Erythroblast (primary cell): ENCODE results near the gene COMMD9.

Source experiments
- GATA1 ChIP-seq: IDR thresholded peaks from 2 replicates; pipeline ENCODE4 v1.6.1; 2011; ENCODE audit warnings: low read depth, mild to moderate bottlenecking, control low read depth, low read length, moderate library complexity
- POLR2A ChIP-seq: IDR thresholded peaks from 2 replicates; pipeline ENCODE4 v1.6.1; 2011; ENCODE audit warnings: mild to moderate bottlenecking, low read length

- TF ChIP-seq POLR2A: no peak
- no peak for TF ChIP-seq GATA1
Observed at GRCh38 chr11:36312611-36313472, 23.6 kb upstream of the COMMD9 start.
